ENCODE data around the gene ARRB2. TPM values are rescaled to one million over a fixed set of nuclear protein-coding genes. Genes with fewer than 3 reads are reported as not detected.
A peak's percentile ranks its signal among the peaks of the same experiment; 100 is the strongest.

ARRB2 gene
- total RNA-seq, 1 donor from 2014 or later: 10.3 TPM

DNA sequence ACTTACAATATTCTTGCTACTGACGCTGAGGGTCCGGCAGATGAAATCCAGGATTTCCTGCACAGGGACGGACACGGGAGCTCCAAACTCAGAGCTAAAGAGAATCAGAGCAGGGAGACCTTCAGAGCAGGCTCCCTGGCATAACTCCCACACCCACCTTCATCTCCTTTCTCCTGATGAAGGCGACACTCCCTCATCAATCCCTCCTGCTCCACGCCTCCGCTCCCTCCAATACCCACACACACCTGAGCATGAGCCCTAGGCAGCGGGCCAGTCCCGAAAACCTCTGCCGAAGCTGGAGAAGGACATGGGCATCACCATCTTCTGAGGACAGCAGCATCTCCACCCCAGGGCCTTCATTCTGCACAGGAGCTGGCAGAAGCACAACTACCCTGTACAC lies 34.6 kb upstream of the ARRB2 start:
- H3K4me3 ChIP-seq (ENCODE audit: insufficient read depth, low read depth, low read length): no peak overlapping the region
- FAIRE-seq: no peak

DNA sequence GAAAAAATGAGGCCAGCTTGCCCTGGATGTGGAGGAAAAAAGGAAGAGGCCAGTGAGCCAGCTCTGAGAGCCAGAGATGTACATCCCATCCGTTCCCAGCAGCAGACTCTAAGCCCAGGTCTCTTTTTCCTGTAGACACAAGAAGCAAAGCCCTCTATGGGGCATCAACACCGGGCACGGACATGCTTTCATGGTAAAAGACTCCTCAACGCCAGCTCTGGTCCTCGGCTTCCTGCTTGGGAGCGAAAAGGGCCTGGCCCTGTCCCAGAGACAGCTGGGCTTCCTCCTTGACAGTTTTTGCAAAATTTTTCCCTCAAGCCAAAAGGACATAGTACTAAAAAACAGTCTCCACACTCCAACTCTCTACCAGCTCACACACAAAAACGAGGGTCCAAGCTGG lies 33.6 kb upstream of the ARRB2 start:
- H2AFZ ChIP-seq (ENCODE audit: low read depth, low read length): no peak overlapping the region
- peaks cover 2% of the 10 kb centered on the region for H3K27me3 Mint-ChIP-seq (ENCODE audit: low read depth, unreplicated experiment)
- no peak for TF ChIP-seq EZH2 (IDR thresholded peaks at IDR 0.05; ENCODE audit: insufficient read depth, low read length)
- TF ChIP-seq, protein P1, sequence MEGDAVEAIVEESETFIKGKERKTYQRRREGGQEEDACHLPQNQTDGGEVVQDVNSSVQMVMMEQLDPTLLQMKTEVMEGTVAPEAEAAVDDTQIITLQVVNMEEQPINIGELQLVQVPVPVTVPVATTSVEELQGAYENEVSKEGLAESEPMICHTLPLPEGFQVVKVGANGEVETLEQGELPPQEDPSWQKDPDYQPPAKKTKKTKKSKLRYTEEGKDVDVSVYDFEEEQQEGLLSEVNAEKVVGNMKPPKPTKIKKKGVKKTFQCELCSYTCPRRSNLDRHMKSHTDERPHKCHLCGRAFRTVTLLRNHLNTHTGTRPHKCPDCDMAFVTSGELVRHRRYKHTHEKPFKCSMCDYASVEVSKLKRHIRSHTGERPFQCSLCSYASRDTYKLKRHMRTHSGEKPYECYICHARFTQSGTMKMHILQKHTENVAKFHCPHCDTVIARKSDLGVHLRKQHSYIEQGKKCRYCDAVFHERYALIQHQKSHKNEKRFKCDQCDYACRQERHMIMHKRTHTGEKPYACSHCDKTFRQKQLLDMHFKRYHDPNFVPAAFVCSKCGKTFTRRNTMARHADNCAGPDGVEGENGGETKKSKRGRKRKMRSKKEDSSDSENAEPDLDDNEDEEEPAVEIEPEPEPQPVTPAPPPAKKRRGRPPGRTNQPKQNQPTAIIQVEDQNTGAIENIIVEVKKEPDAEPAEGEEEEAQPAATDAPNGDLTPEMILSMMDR (IDR thresholded peaks at IDR 0.05; ENCODE audit: insufficient read depth, low read depth, low read length): no peak
- H3K79me2 ChIP-seq (ENCODE audit: insufficient read depth, low read length): no peaks in the 10 kb centered on the region
- H3K27ac Mint-ChIP-seq (ENCODE audit: unreplicated experiment): no peak overlapping the region
- no peak overlapping the region for H3K4me2 ChIP-seq (ENCODE audit: low read length)
- H3K9me3 ChIP-seq (ENCODE audit: insufficient read depth, low read depth, low read length): no peaks in the 10 kb centered on the region
- peaks cover 34% of the 10 kb centered on the region for H3K4me1 Mint-ChIP-seq (ENCODE audit: low read depth, unreplicated experiment)
- H3K36me3 Mint-ChIP-seq (ENCODE audit: low read depth, unreplicated experiment): peaks cover 34% of the 10 kb centered on the region
- peaks cover 27% of the 10 kb centered on the region for H3K36me3 ChIP-seq (ENCODE audit: insufficient read depth, low read length)
- H3K27me3 ChIP-seq (ENCODE audit: insufficient read depth, low read length): no peaks in the 10 kb centered on the region
- H3K4me3 ChIP-seq (ENCODE audit: insufficient read depth, low read depth, low read length): no peak overlapping the region
- no peak for FAIRE-seq
- H3K9me3 Mint-ChIP-seq (ENCODE audit: unreplicated experiment): no peaks in the 10 kb centered on the region
- no peak overlapping the region for H3K9ac ChIP-seq (ENCODE audit: low read length)
- no peak overlapping the region for H3K27ac ChIP-seq (ENCODE audit: low read depth, low read length)
- no peak for DNase-seq (ENCODE audit: low read depth)
- peak overlapping the region; percentile 45 for H3K4me3 Mint-ChIP-seq (ENCODE audit: unreplicated experiment)
- H4K20me1 ChIP-seq (ENCODE audit: insufficient read depth, low read length): peaks cover 56% of the 10 kb centered on the region
- peaks cover 22% of the 10 kb centered on the region for H3K4me1 ChIP-seq (ENCODE audit: insufficient read depth, low read length)

More for the DNA sequence above, 34.6 kb upstream of the ARRB2 start:
- Mint-ChIP-seq H3K4me1 (ENCODE audit: low read depth, unreplicated experiment) (peaks cover 33% of the 10 kb centered on the region), H3K9me3 (ENCODE audit: unreplicated experiment) (no peaks in the 10 kb centered on the region), H3K36me3 (ENCODE audit: low read depth, unreplicated experiment) (peaks cover 37% of the 10 kb centered on the region), H3K4me3 (ENCODE audit: unreplicated experiment) (no peak overlapping the region), H3K27ac (ENCODE audit: unreplicated experiment) (no peak overlapping the region), H3K27me3 (ENCODE audit: low read depth, unreplicated experiment) (peaks cover 2% of the 10 kb centered on the region)
- Histone ChIP-seq H4K20me1 (ENCODE audit: insufficient read depth, low read length) (peaks cover 55% of the 10 kb centered on the region), H3K4me1 (ENCODE audit: insufficient read depth, low read length) (peaks cover 22% of the 10 kb centered on the region), H3K79me2 (ENCODE audit: insufficient read depth, low read length) (no peaks in the 10 kb centered on the region), H3K27ac (ENCODE audit: low read depth, low read length) (no peak overlapping the region), H3K9ac (ENCODE audit: low read length) (no peak overlapping the region), H3K36me3 (ENCODE audit: insufficient read depth, low read length) (peaks cover 29% of the 10 kb centered on the region), H3K9me3 (ENCODE audit: insufficient read depth, low read depth, low read length) (no peaks in the 10 kb centered on the region), H3K27me3 (ENCODE audit: insufficient read depth, low read length) (no peaks in the 10 kb centered on the region), H2AFZ (ENCODE audit: low read depth, low read length) (no peak overlapping the region), H3K4me2 (ENCODE audit: low read length) (no peak overlapping the region)
- DNase-seq (ENCODE audit: low read depth): no peak
- TF ChIP-seq, protein P1 (IDR thresholded peaks at IDR 0.05; ENCODE audit: insufficient read depth, low read depth, low read length): no peak
- no peak for TF ChIP-seq EZH2 (IDR thresholded peaks at IDR 0.05; ENCODE audit: insufficient read depth, low read length)

DNA sequence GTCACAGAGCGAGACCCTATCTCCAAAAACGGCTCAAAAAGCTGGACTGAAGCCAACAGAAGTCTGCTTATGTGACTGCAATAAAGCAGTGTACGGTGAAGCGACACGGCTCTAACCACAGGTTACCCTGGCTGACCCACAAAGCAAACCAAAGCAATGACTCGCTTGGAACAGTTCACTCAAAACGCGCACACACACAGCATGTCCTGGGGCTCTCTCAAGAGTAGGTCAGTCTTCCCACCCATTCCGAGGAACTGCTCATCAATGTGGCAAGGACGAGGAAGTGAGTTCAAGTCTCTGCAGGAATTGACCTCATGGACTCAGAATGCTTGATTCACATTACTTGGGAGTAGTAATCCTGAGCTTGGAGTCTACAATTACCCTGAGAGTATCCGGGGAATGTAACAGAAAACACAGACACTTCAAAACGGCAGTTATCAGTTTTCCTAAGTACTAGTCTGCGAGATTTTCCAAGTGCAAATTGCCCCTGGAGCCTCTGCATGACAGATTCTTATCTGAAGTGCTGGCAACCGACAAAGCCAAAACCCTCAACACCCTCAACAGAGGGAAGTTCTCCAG lies 31.9 kb upstream of the ARRB2 start:
- no peaks in the 10 kb centered on the region for H3K9me3 Mint-ChIP-seq (ENCODE audit: unreplicated experiment)
- peak; percentile 73 for FAIRE-seq
- Histone ChIP-seq H3K9me3 (ENCODE audit: insufficient read depth, low read depth, low read length) (no peaks in the 10 kb centered on the region), H3K4me3 (ENCODE audit: insufficient read depth, low read depth, low read length) (no peak overlapping the region), H3K4me1 (ENCODE audit: insufficient read depth, low read length) (peaks cover 22% of the 10 kb centered on the region), H2AFZ (ENCODE audit: low read depth, low read length) (no peak overlapping the region), H3K27ac (ENCODE audit: low read depth, low read length) (peak overlapping the region; percentile 14), H3K4me2 (ENCODE audit: low read length) (peak overlapping the region; percentile 67), H4K20me1 (ENCODE audit: insufficient read depth, low read length) (peaks cover 66% of the 10 kb centered on the region), H3K36me3 (ENCODE audit: insufficient read depth, low read length) (peaks cover 35% of the 10 kb centered on the region), H3K79me2 (ENCODE audit: insufficient read depth, low read length) (no peaks in the 10 kb centered on the region), H3K27me3 (ENCODE audit: insufficient read depth, low read length) (no peaks in the 10 kb centered on the region), H3K9ac (ENCODE audit: low read length) (peak overlapping the region; percentile 4)
- H3K27me3 Mint-ChIP-seq (ENCODE audit: low read depth, unreplicated experiment): peaks cover 2% of the 10 kb centered on the region
- TF ChIP-seq, protein P1 (IDR thresholded peaks at IDR 0.05; ENCODE audit: insufficient read depth, low read depth, low read length): no peak
- no peak for TF ChIP-seq EZH2 (IDR thresholded peaks at IDR 0.05; ENCODE audit: insufficient read depth, low read length)
- H3K36me3 Mint-ChIP-seq (ENCODE audit: low read depth, unreplicated experiment): peaks cover 33% of the 10 kb centered on the region
- H3K4me3 Mint-ChIP-seq (ENCODE audit: unreplicated experiment): peak overlapping the region; percentile 50
- H3K27ac Mint-ChIP-seq (ENCODE audit: unreplicated experiment): peak overlapping the region; percentile 89
- DNase-seq (ENCODE audit: low read depth): peak; percentile 87
- H3K4me1 Mint-ChIP-seq (ENCODE audit: low read depth, unreplicated experiment): peaks cover 34% of the 10 kb centered on the region
